Measurements from ENCODE around the gene IGFBP7. TPM values are rescaled to one million over a fixed set of nuclear protein-coding genes. Genes with fewer than 3 reads are reported as not detected.

IGFBP7 gene
- total RNA-seq, 2 experiments from 2014 or later, result not detected

DNA sequence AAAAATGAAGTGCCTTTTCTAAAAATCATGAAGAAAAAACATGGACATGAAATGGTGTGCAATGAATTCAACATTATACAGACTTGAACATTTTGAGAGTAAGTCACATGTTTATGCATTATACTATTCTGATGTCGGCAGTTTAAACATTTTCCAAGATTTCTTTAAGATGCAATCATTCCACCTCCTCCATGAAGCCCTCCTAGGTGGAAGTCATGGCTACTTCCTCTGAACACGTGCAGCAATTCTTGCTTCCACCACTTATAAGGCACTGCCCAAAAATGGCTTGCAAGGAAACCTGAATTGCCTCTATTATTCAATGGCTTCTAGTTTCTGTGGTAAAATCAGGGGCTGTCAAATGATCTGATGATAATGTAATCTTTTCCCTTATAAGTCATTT, 25.8 kb downstream of the IGFBP7 start:
- ChIA-PET POLR2A (no interaction called here), CTCF (ENCODE audit: unreplicated experiment) (no interaction called here)
- H2AFZ ChIP-seq (ENCODE audit: low read length), result no peak overlapping the region
- no TSS peak for BruUV-seq (replicated peaks)
- TF ChIP-seq, protein P1, sequence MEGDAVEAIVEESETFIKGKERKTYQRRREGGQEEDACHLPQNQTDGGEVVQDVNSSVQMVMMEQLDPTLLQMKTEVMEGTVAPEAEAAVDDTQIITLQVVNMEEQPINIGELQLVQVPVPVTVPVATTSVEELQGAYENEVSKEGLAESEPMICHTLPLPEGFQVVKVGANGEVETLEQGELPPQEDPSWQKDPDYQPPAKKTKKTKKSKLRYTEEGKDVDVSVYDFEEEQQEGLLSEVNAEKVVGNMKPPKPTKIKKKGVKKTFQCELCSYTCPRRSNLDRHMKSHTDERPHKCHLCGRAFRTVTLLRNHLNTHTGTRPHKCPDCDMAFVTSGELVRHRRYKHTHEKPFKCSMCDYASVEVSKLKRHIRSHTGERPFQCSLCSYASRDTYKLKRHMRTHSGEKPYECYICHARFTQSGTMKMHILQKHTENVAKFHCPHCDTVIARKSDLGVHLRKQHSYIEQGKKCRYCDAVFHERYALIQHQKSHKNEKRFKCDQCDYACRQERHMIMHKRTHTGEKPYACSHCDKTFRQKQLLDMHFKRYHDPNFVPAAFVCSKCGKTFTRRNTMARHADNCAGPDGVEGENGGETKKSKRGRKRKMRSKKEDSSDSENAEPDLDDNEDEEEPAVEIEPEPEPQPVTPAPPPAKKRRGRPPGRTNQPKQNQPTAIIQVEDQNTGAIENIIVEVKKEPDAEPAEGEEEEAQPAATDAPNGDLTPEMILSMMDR (conservative IDR thresholded peaks at IDR 0.05; ENCODE audit: low read length), result no peak
- TF ChIP-seq EZH2phosphoT487 (IDR thresholded peaks at IDR 0.05; ENCODE audit: borderline replicate concordance, low read depth, low read length), result no peak
- H3K4me2 ChIP-seq (ENCODE audit: low read length), result no peak overlapping the region
- no peaks in the 10 kb centered on the region for H3K9me3 ChIP-seq (ENCODE audit: low read length)
- H3K27ac ChIP-seq (ENCODE audit: low read depth, low read length, poor library complexity, severe bottlenecking), result no peak overlapping the region
- H3K79me2 ChIP-seq (ENCODE audit: insufficient read depth, low read depth, low read length), result no peaks in the 10 kb centered on the region
- no peak overlapping the region for H3K4me3 ChIP-seq (ENCODE audit: low read depth, low read length, poor library complexity, severe bottlenecking)
- DNase-seq (ENCODE audit: low spot score), result no peak
- H3K36me3 ChIP-seq (ENCODE audit: insufficient read depth, low read length), result no peaks in the 10 kb centered on the region
- no peaks in the 10 kb centered on the region for H3K9me2 ChIP-seq (ENCODE audit: insufficient read depth, low read length)
- intact Hi-C loops (cut with micrococcal nuclease; ENCODE audit: unreplicated experiment), result no loop called here
- H4K20me1 ChIP-seq (ENCODE audit: insufficient read depth, low read length), result no peaks in the 10 kb centered on the region
- H3K4me1 ChIP-seq (ENCODE audit: insufficient read depth, low read length, poor library complexity, severe bottlenecking), result no peaks in the 10 kb centered on the region

DNA sequence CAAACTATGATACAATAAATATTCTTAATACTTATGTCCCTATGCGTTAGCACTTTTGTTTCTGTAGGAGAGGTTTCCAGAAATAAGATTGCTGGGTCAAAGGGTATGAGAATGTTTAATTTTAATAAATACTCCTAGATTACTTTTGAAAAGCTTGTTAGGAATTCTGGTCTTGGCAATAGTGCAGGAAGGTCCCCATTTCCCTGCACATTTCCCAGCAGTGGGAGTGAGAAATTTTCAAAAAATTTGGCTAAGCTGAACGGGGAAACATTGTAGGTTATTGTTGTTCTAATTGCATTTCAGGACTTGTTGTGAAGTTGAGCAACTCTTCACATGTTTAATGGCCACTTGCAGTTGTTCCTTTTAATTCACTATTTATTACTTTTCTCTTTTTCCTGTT, 27.1 kb downstream of the IGFBP7 start:
- Histone ChIP-seq H3K4me3 (ENCODE audit: low read depth, low read length, poor library complexity, severe bottlenecking) (no peak overlapping the region), H3K4me2 (ENCODE audit: low read length) (no peak overlapping the region), H3K4me1 (ENCODE audit: insufficient read depth, low read length, poor library complexity, severe bottlenecking) (no peaks in the 10 kb centered on the region), H2AFZ (ENCODE audit: low read length) (no peak overlapping the region), H3K27ac (ENCODE audit: low read depth, low read length, poor library complexity, severe bottlenecking) (no peak overlapping the region), H3K79me2 (ENCODE audit: insufficient read depth, low read depth, low read length) (no peaks in the 10 kb centered on the region), H3K36me3 (ENCODE audit: insufficient read depth, low read length) (no peaks in the 10 kb centered on the region), H3K9me2 (ENCODE audit: insufficient read depth, low read length) (no peaks in the 10 kb centered on the region), H4K20me1 (ENCODE audit: insufficient read depth, low read length) (no peaks in the 10 kb centered on the region), H3K9me3 (ENCODE audit: low read length) (no peaks in the 10 kb centered on the region)
- intact Hi-C loops (cut with micrococcal nuclease; ENCODE audit: unreplicated experiment), result no loop called here
- BruUV-seq (replicated peaks), result no TSS peak
- CTCF ChIA-PET (ENCODE audit: unreplicated experiment), result no interaction called here
- TF ChIP-seq, protein P1 (conservative IDR thresholded peaks at IDR 0.05; ENCODE audit: low read length), result no peak
- TF ChIP-seq EZH2phosphoT487 (IDR thresholded peaks at IDR 0.05; ENCODE audit: borderline replicate concordance, low read depth, low read length), result no peak
- no peak for DNase-seq (ENCODE audit: low spot score)
- POLR2A ChIA-PET, result interaction anchor here (0.7 kb wide), 1 partner anchor 1100 kb away, joined by 3 read pairs; no protein-coding TSS in a partner anchor

DNA sequence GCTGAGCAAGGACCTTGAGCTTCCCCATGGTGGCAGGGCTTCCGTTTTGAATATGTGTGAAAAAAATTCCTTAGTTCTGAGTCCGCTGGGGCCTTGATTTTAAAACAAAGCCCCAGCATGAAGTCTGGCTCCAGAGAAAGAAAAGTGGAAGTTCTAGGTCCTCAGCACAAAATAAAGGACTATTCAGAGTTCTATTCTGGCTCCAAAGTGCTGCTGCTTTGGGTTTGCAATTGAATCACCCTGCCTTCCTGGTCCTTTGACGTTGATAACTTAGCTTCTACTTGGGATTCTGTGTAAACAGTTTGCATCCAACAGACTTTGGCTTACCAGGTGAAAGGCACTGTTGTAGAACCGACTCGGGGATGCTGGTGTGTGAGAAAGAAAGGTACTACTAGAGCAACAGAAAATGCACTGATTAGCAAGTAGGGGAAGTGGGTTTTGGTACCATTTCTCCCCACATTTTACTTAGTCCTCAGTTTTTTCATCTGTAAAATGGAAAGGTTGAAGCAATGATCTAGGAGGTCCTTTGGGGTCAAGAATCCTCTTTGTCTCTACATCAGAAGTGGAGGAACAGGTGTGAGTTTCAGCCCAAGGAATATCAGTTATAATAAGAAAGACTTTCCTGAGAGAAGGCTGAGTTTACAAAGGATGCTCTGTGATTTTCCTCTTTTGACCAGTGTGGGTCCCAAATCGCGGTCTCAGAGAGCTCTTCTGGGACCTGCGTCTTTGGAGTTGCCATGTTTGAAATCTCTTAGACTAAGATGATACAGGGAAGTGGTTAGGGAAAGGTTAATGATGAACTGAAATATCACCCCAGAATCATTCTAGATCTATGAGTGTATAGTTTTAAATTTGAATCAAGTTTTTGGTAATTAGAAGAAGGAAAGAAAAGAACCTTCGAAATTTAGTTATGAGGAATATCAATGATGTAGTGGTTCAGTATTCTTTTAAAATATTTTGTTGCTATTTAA, 28.2 kb downstream of the IGFBP7 start:
- Histone ChIP-seq H3K9me3 (ENCODE audit: low read length) (no peaks in the 10 kb centered on the region), H3K36me3 (ENCODE audit: insufficient read depth, low read length) (no peaks in the 10 kb centered on the region), H3K79me2 (ENCODE audit: insufficient read depth, low read depth, low read length) (no peaks in the 10 kb centered on the region), H3K27ac (ENCODE audit: low read depth, low read length, poor library complexity, severe bottlenecking) (no peak overlapping the region), H4K20me1 (ENCODE audit: insufficient read depth, low read length) (no peaks in the 10 kb centered on the region), H3K4me2 (ENCODE audit: low read length) (no peak overlapping the region), H3K4me3 (ENCODE audit: low read depth, low read length, poor library complexity, severe bottlenecking) (no peak overlapping the region), H2AFZ (ENCODE audit: low read length) (no peak overlapping the region), H3K4me1 (ENCODE audit: insufficient read depth, low read length, poor library complexity, severe bottlenecking) (no peaks in the 10 kb centered on the region), H3K9me2 (ENCODE audit: insufficient read depth, low read length) (no peaks in the 10 kb centered on the region)
- intact Hi-C loops (cut with micrococcal nuclease; ENCODE audit: unreplicated experiment), result no loop called here
- ChIA-PET CTCF (ENCODE audit: unreplicated experiment) (no interaction called here), POLR2A (interaction anchor here (0.6 kb wide), 1 partner anchor 405 kb away, joined by 3 read pairs; no protein-coding TSS in a partner anchor)
- TF ChIP-seq, protein P1 (conservative IDR thresholded peaks at IDR 0.05; ENCODE audit: low read length), result no peak
- BruUV-seq (replicated peaks), result no TSS peak
- no peak for DNase-seq (ENCODE audit: low spot score)
